Smooth muscle cell (in vitro differentiated cells): Measurements from ENCODE around the gene GAA. TPM values are rescaled to one million over a fixed set of nuclear protein-coding genes. Genes with fewer than 3 reads are reported as not detected.

ENCODE experiments used
- DNase-seq: peaks from one replicate; lab custom pipeline; 2025; ENCODE audit not compliant: unreplicated experiment; lab: John Stamatoyannopoulos, UW
- H2AFZ ChIP-seq: fragments of 200-600 bp; sonication (generic); 2 replicates; pipeline ENCODE4 v1.6.0; 2016; ENCODE audit warnings: antibody characterized with exemption, low read depth, mild to moderate bottlenecking
- H3F3A ChIP-seq: fragments of 200-600 bp; sonication (generic); 2 replicates; pipeline ENCODE4 v1.6.0; 2017; ENCODE audit warnings: antibody characterized with exemption, low read depth
- H3K27ac ChIP-seq: fragments of 200-600 bp; sonication (generic); 2 replicates; pipeline ENCODE4 v1.5.1; 2016; ENCODE audit warnings: low read depth, mild to moderate bottlenecking
- H3K27me3 ChIP-seq: fragments of 200-600 bp; sonication (generic); 2 replicates; pipeline ENCODE4 v1.6.1; 2016; ENCODE audit warnings: low read depth, mild to moderate bottlenecking
- H3K36me3 ChIP-seq: fragments of 200-600 bp; sonication (generic); 2 replicates; pipeline ENCODE4 v1.5.1; 2016; ENCODE audit warnings: low read depth
- H3K4me1 ChIP-seq: fragments of 200-600 bp; sonication (generic); 2 replicates; pipeline ENCODE4 v1.5.1; 2016; ENCODE audit warnings: low read depth
- H3K4me2 ChIP-seq: fragments of 200-600 bp; sonication (generic); 2 replicates; pipeline ENCODE4 v1.6.0; 2016; ENCODE audit warnings: mild to moderate bottlenecking
- H3K4me3 ChIP-seq: fragments of 200-600 bp; sonication (generic); 2 replicates; pipeline ENCODE4 v1.5.1; 2016; ENCODE audit warnings: mild to moderate bottlenecking
- H3K79me2 ChIP-seq: fragments of 200-600 bp; sonication (generic); 2 replicates; pipeline ENCODE4 v1.6.0; 2016; ENCODE audit warnings: low read depth, mild to moderate bottlenecking
- H3K9ac ChIP-seq: fragments of 200-600 bp; sonication (generic); 2 replicates; pipeline ENCODE4 v1.6.0; 2016; ENCODE audit warnings: low read depth
- H3K9me3 ChIP-seq: fragments of 200-600 bp; sonication (generic); replicated peaks from 2 replicates; pipeline ENCODE4 v1.5.1; 2016; ENCODE audit warnings: low read depth
- H4K20me1 ChIP-seq: fragments of 200-600 bp; sonication (generic); 2 replicates; pipeline ENCODE4 v1.6.0; 2016; ENCODE audit warnings: low read depth
- CTCF ChIP-seq: fragments of 200-600 bp; sonication (generic); IDR thresholded peaks from 2 replicates; pipeline ENCODE4 v1.5.1; 2017; ENCODE audit warnings: borderline replicate concordance, mild to moderate bottlenecking, antibody characterized with exemption; ENCODE audit not compliant: insufficient read depth, poor library complexity, severe bottlenecking
- WGBS: methylation state at CpG from one replicate; pipeline ENCODE4 v1.1.7; 2016; ENCODE audit warnings: low lambda C conversion rate; 5-methylcytosine and 5-hydroxymethylcytosine counted together
- polyA plus RNA-seq: library from polyadenylated mRNA; unstranded; fragments of >200 nt; fragmentation: Nextera tagmentation; extraction: Ambion mirVana; gene quantifications from 2 replicates; pipeline ENCODE4 v1.2.1, GENCODE V29; 2016
- total RNA-seq: library from RNA; depleted of rRNA; stranded (reverse); fragments of >200 nt; gene quantifications from 2 replicates; pipeline ENCODE4 v1.2.3, GENCODE V29; 2014

The GAA gene
- total and polyA plus RNA-seq, 2 experiments from 2014 or later = 36.6 to 53.6 TPM

GRCh38 chr17:80101946-80102663 lies 724 bp downstream of the GAA start:
- H3K9ac ChIP-seq = peak overlapping the region; percentile 76
- peaks cover 5% of the 10 kb centered on the region for H3K4me1 ChIP-seq
- no peaks in the 10 kb centered on the region for H3K27me3 ChIP-seq
- TF ChIP-seq CTCF = no peak
- peak overlapping the region; percentile 78 for H3K4me3 ChIP-seq
- no peaks in the 10 kb centered on the region for H3K36me3 ChIP-seq
- H3K9me3 ChIP-seq = no peaks in the 10 kb centered on the region
- H2AFZ ChIP-seq = peak overlapping the region; percentile 95
- DNase-seq = no peak
- WGBS = 24% methylated on average over 21 of the region's 21 CpGs
- H4K20me1 ChIP-seq = no peaks in the 10 kb centered on the region
- H3F3A ChIP-seq = no peaks in the 10 kb centered on the region
- no peak overlapping the region for H3K27ac ChIP-seq
- no peaks in the 10 kb centered on the region for H3K79me2 ChIP-seq
- peak overlapping the region; percentile 99 for H3K4me2 ChIP-seq

- 90% methylated on average over 15 of the region's 15 CpGs for WGBS
- peak overlapping the region; percentile 78 for H3K4me3 ChIP-seq
These were observed 1.5 kb downstream of the GAA start for GRCh38 chr17:80102664-80103448.

GRCh38 chr17:80103449-80104085 lies 2.2 kb downstream of the GAA start:
- H3K4me1 ChIP-seq = peaks cover 5% of the 10 kb centered on the region
- H3K9me3 ChIP-seq = no peaks in the 10 kb centered on the region
- H3K9ac ChIP-seq = no peak overlapping the region
- no peak overlapping the region for H3K4me2 ChIP-seq
- no peak overlapping the region for H3K27ac ChIP-seq
- no peaks in the 10 kb centered on the region for H3K79me2 ChIP-seq
- no peak for TF ChIP-seq CTCF
- no peak overlapping the region for H2AFZ ChIP-seq
- no peaks in the 10 kb centered on the region for H3K27me3 ChIP-seq
- DNase-seq = no peak
- H4K20me1 ChIP-seq = no peaks in the 10 kb centered on the region
- H3K36me3 ChIP-seq = no peaks in the 10 kb centered on the region
- 95% methylated on average over 19 of the region's 19 CpGs for WGBS
- H3F3A ChIP-seq = no peaks in the 10 kb centered on the region
- H3K4me3 ChIP-seq = no peak overlapping the region

More at GRCh38 chr17:80102664-80103448, 1.5 kb downstream of the GAA start:
- Histone ChIP-seq H3K27me3 (no peaks in the 10 kb centered on the region), H3K9ac (no peak overlapping the region), H3K4me1 (peaks cover 5% of the 10 kb centered on the region), H3K9me3 (no peaks in the 10 kb centered on the region), H3F3A (no peaks in the 10 kb centered on the region), H3K4me2 (peak overlapping the region; percentile 99), H3K27ac (no peak overlapping the region), H2AFZ (no peak overlapping the region), H4K20me1 (no peaks in the 10 kb centered on the region), H3K79me2 (no peaks in the 10 kb centered on the region), H3K36me3 (no peaks in the 10 kb centered on the region)
- DNase-seq = no peak
- no peak for TF ChIP-seq CTCF
